Ovary (tissue), 9 donors: ENCODE results near the gene ANKMY1. TPM values are rescaled to one million over a fixed set of nuclear protein-coding genes. Genes with fewer than 3 reads are reported as not detected.

Experiments
- DNase-seq, 5 donors: peaks; one replicate each; pipeline ENCODE4 v3.0.0-alpha.2; 2019 to 2020
- H3K27ac ChIP-seq, 2 donors: fragments of 200-600 bp; one replicate each; pipeline versions ENCODE4 v1.5.1 to v1.8.0; 2019 to 2022
- H3K27me3 ChIP-seq: fragments of 200-600 bp; one replicate; pipeline ENCODE4 v1.8.0; 2022
- H3K36me3 ChIP-seq: fragments of 200-600 bp; sonication (generic); one replicate; pipeline ENCODE4 v1.5.1; 2019
- H3K4me1 ChIP-seq: one replicate; pipeline ENCODE4 v1.8.1; 2013; ENCODE audit warnings: mild to moderate bottlenecking, moderate library complexity; ENCODE audit not compliant: insufficient read depth
- H3K4me3 ChIP-seq: fragments of 200-600 bp; sonication (generic); one replicate; pipeline ENCODE4 v1.5.1; 2017
- H3K9me3 ChIP-seq, 2 donors: fragments of 200-600 bp in 1 of 2; sonication (generic) in 1 of 2; one replicate each; pipeline versions ENCODE4 v1.5.1 to v1.8.1; 2013 to 2019; ENCODE audit warnings: mild to moderate bottlenecking in 1 of 2, moderate library complexity in 1 of 2
- CTCF ChIP-seq, 3 donors: fragments of 450-650 bp in 2 of 3; fragments of 200-600 bp in 1 of 3; IDR thresholded peaks; one replicate each; pipeline versions ENCODE4 v1.5.1 to v1.8.0; 2016 to 2022; ENCODE audit warnings: antibody characterized with exemption in 3 of 3, mild to moderate bottlenecking in 1 of 3
- EP300 ChIP-seq: sonication (generic); formaldehyde crosslinking; IDR thresholded peaks from one replicate; pipeline ENCODE4 v1.6.1; 2017; ENCODE audit warnings: antibody characterized with exemption
- POLR2A ChIP-seq: fragments of 450-650 bp; IDR thresholded peaks from one replicate; pipeline ENCODE4 v1.6.1; 2017; ENCODE audit warnings: antibody characterized with exemption, mild to moderate bottlenecking, moderate library complexity
- WGBS, 3 donors: extraction: QIAGEN DNeasy Blood & Tissue Kit in 1 of 3; methylation state at CpG; one replicate each; pipeline versions ENCODE4 v1.1.5 to v1.1.7; 2013 to 2017; 5-methylcytosine and 5-hydroxymethylcytosine counted together
- intact Hi-C, 4 donors: fragments of 100-400 bp; cut with DNase I; formaldehyde crosslinking; loops; one replicate each; pipeline versions ENCODE4 v1.11.0 to v1.15.1; 2022 to 2023
- polyA plus RNA-seq, 2 donors: library from polyadenylated mRNA; stranded (reverse); fragments of 200-250 nt in 1 of 2; fragments of 350-450 nt in 1 of 2; fragmentation: Illumina TruSeq in 1 of 2; extraction: RNeasy Lipid Tissue Mini Kit (QIAGEN cat#74804) in 1 of 2; gene quantifications; one replicate each; pipeline ENCODE4 v1.2.3, GENCODE V29; 2013 to 2014
- total RNA-seq, 7 donors: library from RNA; depleted of rRNA in 2 of 7; stranded (reverse); fragments of >200 nt in 2 of 7; fragmentation: NEBNext Ultra II Directional in 3 of 7; extraction: Animal tissue kit (Norgen Biotek cat#: 25700) in 3 of 7; gene quantifications; one replicate each; pipeline versions ENCODE4 v1.1.0 to v1.2.4, GENCODE V29; 2016 to 2023
- donor health status: DM: no; HTN: no; CAD: no; lungs with moderate emphysema.
- donor health status: DM: no; HTN: no; CAD: no.
- donor health status: Bipolar disorder and iron deficiency.
- donor health status: DM: yes; HTN: yes; CAD: no.
- donor health status: DM: no; HTN: no; CAD: no.
- donor health status: DM: yes; HTN: yes; CAD: no.

ANKMY1 gene
- total and polyA plus RNA-seq, 9 donors = 11.5 to 24.2 (median 19.0) TPM

GRCh38 chr2:240465268-240465764 is 92.5 kb downstream of the ANKMY1 start:
- Histone ChIP-seq H3K4me3 (no peak overlapping the region), H3K4me1 (no peaks in the 10 kb centered on the region), H3K9me3 (no peaks in the 10 kb centered on the region), H3K36me3 (no peaks in the 10 kb centered on the region), H3K27me3 (no peaks in the 10 kb centered on the region), H3K27ac (no peak overlapping the region)
- TF ChIP-seq CTCF (IDR thresholded peaks at IDR 0.05) (no peak), EP300 (no peak), POLR2A (no peak)
- DNase-seq = peak in 4 of 5 donors; percentile 21 to 39 (median 26)
- intact Hi-C loops = no loop called here
- 89 to 92% (median 90%) methylated on average over 20 to 22 of the region's 22 CpGs for WGBS, 3 donors

GRCh38 chr2:240464514-240465241 is 93.1 kb downstream of the ANKMY1 start:
- no peaks in the 10 kb centered on the region for H3K36me3 ChIP-seq
- intact Hi-C loops = no loop called here
- no peaks in the 10 kb centered on the region for H3K9me3 ChIP-seq
- peak; percentile 11 to 37 (median 22) for DNase-seq
- no peaks in the 10 kb centered on the region for H3K27me3 ChIP-seq
- TF ChIP-seq CTCF (IDR thresholded peaks at IDR 0.05) (no peak), EP300 (no peak), POLR2A (no peak)
- H3K4me1 ChIP-seq = no peaks in the 10 kb centered on the region
- H3K27ac ChIP-seq = no peak overlapping the region
- WGBS, 3 donors = 91 to 95% (median 95%) methylated on average over 33 to 43 of the region's 43 CpGs
- H3K4me3 ChIP-seq = no peak overlapping the region

GRCh38 chr2:240463866-240464481 is 93.8 kb downstream of the ANKMY1 start:
- no peak for TF ChIP-seq CTCF (IDR thresholded peaks at IDR 0.05)
- TF ChIP-seq EP300 = no peak
- no peak for TF ChIP-seq POLR2A
- no peaks in the 10 kb centered on the region for H3K4me1 ChIP-seq
- H3K27me3 ChIP-seq = no peaks in the 10 kb centered on the region
- H3K4me3 ChIP-seq = no peak overlapping the region
- no peak overlapping the region for H3K27ac ChIP-seq
- no peaks in the 10 kb centered on the region for H3K9me3 ChIP-seq
- WGBS, 3 donors = 91 to 94% (median 92%) methylated on average over 21 of the region's 21 CpGs
- H3K36me3 ChIP-seq = no peaks in the 10 kb centered on the region
- intact Hi-C loops = no loop called here
- peak in 3 of 5 donors; percentile 10 to 21 (median 19) for DNase-seq

- intact Hi-C loops = no loop called here
- peak; percentile 11 to 34 (median 20) for DNase-seq
- H3K9me3 ChIP-seq = no peaks in the 10 kb centered on the region
- no peaks in the 10 kb centered on the region for H3K27me3 ChIP-seq
- no peaks in the 10 kb centered on the region for H3K4me1 ChIP-seq
- no peak overlapping the region for H3K4me3 ChIP-seq
- 88 to 93% (median 93%) methylated on average over 22 of the region's 22 CpGs for WGBS, 3 donors
- no peak for TF ChIP-seq EP300
- no peak for TF ChIP-seq CTCF (IDR thresholded peaks at IDR 0.05)
- no peak for TF ChIP-seq POLR2A
- H3K36me3 ChIP-seq = no peaks in the 10 kb centered on the region
- H3K27ac ChIP-seq = no peak overlapping the region
Observed at GRCh38 chr2:240463274-240463865, 94.4 kb downstream of the ANKMY1 start.
